IPS DF 4.7 (cell line): ENCODE results near the gene CHRNA1.
A peak's percentile ranks its signal among the peaks of the same experiment; 100 is the strongest.

Experiments
- DNase-seq: peaks from one replicate; pipeline ENCODE4 v3.0.0-alpha.2; 2013; ENCODE audit warnings: low spot score; ENCODE audit errors: extremely low read depth

CHRNA1 gene

DNA sequence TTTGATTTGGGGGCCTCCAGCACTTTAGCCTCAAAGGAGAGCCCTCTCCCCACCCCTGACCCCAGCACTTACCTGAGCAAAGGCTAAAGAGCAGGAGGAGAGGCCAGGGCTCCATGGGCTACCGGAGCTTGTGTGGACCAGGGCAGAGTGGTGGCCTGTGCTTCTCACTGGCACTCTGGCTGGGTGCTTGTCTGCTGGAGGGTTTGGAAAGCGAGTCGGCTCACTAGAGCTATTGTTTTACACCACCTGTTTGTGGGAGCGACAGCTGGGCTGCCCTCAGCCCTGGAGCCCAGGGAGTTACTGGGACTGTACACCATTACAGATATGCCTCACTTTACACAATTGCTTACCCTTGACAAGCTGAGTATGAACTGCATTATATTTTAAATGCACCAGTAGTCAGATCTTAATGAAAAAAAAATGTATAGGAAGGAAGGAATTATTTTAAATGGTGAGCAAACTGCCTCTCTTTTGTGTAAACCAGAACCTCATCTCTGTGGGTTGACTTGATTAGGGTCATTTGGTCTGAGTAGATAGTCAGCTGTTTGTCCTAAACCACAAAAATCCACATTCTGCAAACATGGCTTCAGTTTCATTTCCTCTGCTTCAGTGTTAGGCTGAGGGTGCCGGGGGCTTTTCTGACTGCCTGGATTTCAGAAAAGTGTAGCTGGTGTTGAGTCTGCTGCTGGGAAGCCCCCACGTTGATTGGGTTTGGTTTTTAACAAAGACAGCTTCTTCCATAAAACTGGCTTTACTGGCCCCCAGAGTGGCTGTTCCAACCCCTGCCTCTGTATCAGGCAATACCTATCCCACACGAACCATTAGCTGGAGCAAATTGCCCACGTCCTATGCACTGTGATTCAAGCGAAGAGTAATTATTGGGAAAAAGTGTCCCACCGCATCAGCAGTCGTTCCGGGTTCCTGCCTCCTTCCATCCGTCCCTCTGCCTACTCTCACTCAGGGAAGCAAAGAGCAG is at the start of gene CHRNA1:
CHRNA1 (minus strand) TSS at position 193 of the 976 bp plus-strand sequence; CDS start at position 115, 78 bp downstream.
- DNase-seq, result no peak

DNA sequence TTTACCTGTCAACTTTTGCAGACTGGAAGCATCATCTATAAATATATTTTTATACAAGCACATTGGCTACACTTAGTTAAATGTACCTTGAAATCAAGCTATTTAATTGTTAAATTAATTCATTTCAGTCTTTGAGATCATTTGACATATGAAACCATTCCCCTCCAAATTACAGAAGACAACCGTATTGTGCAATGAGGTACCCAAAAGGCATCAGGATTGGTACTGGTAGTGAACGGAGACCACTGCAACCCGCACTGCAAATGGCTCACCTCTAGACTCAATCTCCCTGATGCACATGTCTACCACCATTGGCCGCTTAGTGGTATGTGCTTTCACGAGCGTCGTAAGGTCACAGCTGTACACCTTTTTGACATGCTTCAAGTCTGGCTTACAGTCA is 47.8 kb upstream of the CHRNA1 start:
- no peak for DNase-seq

DNA sequence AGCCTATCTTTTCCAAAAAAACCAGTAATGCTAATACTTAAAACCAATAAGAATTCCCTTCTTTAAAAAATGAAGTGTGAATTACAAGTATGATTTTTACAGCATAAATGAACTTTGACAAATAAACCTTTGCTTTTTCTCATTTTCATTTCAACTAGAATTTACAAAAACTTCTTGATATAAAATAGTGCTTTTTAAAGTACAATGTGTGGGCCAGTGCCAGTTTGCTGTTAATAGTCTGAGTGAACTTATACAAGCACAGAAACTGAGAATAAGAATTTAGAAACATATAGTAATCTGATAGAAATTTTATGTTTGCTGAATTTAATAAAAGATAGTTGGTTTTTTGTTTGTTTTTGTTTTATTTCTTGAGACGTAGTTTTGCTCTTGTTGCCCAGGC is 43.7 kb upstream of the CHRNA1 start:
- DNase-seq, result no peak

DNA sequence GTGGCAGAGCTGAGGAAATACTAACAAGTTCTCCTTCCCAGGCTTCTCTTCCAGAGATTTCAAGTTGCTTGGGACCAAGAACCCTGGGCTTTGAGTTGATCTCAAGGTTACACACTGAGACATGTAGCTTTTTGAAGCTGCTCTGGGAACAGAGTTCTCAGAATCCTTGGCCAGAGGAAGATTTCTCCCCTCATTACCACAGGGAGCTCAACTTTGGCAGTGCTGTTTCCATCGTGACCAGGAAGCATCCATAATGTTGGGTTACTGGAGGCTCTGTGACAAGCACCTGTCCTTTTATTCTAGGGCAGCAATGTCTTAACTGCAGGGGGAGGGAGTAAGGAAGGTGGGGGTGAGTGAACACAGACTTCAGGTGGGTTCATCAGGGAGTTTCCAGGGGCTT is 41.5 kb upstream of the CHRNA1 start:
- no peak for DNase-seq

DNA sequence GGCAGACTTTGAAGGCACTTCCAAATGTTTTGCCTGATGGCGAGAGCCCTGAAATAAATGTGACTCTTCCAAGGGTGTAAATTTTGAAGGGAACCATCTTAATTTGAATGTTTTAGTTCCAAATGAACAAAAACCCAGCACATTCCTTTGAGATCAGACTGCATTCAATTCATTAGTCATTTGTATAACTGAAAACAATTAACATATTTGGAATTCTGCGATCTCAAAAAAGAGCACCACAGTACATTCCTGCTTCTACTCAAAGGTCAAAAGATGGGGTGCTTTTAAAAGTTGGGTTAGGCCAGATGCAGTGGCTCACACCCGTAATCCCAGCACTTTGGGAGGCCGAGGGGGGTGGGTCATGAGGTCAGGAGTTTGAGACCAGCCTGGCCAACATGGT is 38.2 kb upstream of the CHRNA1 start:
- DNase-seq, result no peak

DNA sequence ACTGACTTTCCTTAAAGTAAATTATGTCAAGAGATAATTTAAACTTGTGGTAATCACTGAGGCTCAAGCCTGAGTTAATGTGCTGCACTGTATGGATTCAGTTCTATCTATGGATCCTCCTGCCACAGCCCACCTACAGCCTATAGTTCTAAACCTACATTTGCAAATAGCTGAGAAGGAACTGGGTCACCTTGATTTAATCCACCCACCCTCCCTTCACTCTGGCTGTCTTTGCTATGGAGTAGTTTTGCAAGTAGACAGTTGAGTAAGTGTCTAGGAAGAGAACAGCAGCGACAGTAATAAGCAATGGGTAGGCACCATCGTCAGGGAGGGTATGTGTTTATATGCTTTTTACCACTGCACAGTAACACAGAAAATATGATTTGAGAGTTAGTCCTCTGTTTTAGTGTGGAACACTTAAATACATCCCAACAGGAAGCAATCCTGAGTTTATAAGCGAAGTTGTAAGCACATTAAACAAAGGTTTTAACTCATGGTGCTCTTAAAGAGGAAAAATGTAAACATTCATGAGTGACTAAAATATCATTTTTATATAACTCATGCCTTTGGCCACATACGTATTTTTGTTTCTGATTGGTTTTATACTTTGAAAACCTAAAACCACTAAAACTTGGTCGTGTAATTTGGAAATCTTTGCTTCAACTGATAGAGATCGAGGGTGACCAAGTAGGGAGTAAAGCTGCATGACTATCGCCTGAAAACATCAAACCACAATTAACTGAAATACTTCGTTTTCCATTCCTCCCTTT is 36.3 kb upstream of the CHRNA1 start:
- DNase-seq, result no peak

DNA sequence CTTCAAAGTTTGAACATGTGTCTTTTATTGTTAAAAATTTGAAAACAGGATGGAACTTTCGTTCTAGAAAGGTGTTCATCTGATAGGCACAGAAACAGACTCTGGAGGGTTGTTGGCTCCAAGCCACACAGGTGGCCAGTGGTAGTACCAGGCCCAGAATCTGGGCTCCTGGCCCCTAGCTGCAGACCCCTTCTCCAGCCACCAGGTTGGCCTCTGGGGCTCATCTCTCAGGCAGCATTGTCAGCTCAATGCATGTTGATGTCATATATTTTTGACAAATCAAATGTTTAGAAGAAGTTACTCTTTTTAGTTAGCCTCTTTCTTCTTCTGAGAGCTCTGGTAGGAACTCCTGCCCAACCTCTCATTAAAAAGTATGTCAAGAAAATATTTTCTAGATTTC is 34.5 kb upstream of the CHRNA1 start:
- no peak for DNase-seq

DNA sequence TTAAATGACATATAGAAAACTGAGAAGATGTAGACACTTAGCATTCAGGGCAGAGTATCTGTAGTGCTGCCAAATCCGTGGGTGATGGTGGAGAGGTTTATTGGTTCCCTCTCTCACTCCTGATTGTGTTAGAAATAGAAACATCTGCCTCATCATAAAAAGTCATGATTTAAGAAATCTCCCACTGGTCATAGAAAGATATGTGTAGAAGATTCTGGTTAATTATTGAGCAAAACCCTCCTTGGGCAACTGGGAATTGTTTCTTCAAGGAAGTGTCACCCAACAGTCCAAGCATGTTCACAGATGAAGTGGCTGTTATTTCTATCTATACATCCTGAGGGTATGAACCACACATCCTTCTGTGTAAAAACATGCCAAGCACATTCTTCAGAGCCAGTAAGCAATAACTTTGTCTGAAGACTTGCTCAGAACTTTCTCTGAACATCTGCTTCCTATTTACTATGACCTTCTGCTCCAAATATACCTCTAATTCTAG is 33.6 kb upstream of the CHRNA1 start:
- no peak for DNase-seq

DNA sequence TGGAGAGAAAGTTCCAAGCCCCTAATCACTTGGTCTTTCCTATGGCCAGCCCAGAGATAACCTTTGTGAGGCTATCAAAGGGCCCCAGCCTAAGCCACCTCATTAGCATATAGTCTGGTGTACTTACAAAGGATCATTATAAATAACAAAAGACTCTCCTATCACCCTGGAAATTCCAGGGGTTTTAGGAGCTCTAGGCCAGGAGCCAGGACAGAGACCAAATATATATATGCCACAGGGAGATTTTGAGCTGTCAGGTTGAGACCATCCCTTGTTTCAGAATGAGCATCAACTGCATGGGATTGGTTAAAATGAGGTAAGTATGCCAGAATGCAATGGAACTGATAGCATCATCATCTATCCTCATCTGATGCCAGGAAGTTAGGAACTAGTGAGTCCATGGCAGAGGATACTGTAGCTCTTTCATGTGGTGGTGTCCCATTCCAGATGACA is 32.1 kb upstream of the CHRNA1 start:
- DNase-seq, result no peak

DNA sequence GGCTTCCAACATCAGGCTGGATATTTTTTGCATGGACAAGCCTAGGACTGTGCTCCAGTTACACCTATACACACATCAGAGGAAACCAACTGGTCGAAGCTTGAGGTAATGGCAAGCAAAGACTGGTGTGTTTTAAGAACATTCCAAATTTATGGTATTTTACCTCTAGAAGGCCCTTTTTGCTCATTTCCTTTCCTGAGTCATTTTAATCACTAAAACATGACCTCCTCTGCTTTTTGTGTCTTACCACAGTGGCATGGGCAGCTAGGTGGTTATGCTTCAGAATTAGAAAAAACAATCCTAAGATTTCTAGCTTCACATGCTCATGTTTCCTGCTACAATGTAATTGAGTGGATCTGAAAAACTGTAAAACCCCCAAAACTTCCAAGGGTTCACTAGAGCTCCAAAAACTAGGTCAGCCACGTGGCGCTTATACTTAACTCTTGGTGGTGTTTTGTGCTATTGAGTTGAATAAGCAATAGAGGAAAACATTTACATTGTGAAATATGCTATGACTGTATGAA is 30.6 kb upstream of the CHRNA1 start:
- DNase-seq, result no peak

DNA sequence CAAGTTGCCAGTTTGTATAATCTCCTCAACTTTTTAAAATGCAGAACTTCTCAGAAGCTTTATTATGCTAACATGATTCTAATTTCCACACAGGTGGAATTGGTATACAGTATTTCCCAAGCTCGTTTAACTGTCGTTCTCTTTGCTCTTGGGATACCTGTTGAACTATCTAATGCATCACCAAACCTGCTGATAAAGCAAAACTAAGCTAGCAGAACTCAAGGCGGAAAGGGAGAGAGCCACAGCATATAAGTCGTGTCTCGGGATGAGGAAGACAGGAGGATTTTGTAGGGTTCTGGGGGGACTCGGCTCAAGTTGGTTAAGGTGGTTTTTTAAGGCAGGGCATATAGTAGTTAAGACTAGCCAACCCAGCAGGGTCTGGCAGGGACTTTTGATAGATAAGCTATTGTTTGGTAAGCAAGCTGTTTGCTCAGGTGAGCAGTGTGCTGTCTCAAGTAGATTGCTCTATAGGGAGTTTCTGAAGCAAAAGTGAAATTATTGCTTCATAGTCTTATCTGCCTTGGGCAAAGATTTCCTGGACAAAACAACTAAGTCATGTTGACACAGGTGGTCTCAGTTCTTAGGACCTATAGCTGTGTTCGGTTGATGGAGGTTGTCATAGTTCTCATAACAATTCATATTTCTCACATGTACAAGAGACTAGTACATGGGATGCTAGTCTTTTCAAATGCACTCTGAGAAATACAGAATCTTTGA is 28.2 kb upstream of the CHRNA1 start:
- no peak for DNase-seq

DNA sequence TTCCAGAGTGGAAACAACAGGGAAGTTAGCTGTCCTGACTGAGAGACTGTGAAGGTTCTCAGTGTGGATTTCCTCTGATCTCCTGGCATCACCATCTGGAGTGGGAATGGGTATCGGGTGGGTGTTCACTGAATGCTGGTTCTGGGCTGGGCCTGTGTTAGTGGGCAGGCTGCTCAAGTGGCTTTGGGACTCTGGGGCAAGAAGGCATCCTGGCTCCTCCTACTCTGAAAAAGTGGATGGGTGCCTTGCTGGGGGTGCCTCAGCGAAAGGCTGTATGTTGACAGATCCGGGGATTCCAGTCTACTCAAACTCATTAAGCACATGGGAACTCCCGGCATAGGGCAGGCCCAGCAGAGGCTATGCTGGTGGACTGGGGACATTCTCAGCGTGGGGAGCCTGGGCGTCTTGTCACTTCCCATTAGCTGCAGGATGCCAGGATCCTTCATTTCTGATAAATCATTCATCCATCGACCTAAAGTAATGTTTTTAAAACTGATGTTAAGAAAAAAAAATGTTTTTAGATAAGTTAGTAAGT is 27.5 kb upstream of the CHRNA1 start:
- DNase-seq, result no peak

DNA sequence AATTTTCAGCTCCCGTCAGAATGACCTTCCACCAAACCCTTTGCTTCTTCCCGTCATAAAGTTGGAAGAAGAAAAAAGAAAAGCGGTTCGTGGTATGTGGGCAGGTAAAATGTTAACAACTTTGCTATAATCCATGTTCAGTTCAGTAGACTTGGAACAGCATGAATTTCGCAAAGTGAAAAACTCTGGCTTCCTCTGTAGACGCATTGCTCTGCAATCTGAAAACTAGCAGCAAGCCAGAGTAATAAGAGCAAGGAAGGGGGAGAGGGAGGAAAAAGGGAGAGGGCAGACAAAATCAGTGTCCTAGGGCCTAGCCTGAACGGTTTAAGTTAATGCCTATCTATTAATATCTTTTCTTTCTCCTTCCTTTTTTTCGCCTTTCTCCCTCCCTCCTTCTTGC is 26.7 kb upstream of the CHRNA1 start:
- DNase-seq, result no peak

DNA sequence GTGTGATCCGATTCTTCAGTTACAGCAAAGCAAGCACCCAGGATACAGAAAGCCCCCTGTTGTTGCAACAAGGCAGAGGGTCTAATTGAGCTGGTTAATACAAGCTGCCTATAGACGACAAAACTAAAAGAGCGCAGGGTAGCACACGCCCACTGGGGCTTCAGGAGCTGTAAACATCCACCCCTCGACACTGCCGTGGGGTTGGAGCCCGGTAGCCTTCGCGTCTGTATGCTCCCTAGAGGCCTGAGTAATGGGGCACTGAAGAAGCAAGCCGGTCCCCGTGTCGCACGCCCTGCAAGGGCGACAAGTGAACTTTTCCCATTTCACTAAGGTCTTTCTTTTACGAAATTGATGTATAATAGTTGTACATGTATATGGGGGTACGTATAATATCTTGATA is 24.7 kb upstream of the CHRNA1 start:
- DNase-seq, result no peak

DNA sequence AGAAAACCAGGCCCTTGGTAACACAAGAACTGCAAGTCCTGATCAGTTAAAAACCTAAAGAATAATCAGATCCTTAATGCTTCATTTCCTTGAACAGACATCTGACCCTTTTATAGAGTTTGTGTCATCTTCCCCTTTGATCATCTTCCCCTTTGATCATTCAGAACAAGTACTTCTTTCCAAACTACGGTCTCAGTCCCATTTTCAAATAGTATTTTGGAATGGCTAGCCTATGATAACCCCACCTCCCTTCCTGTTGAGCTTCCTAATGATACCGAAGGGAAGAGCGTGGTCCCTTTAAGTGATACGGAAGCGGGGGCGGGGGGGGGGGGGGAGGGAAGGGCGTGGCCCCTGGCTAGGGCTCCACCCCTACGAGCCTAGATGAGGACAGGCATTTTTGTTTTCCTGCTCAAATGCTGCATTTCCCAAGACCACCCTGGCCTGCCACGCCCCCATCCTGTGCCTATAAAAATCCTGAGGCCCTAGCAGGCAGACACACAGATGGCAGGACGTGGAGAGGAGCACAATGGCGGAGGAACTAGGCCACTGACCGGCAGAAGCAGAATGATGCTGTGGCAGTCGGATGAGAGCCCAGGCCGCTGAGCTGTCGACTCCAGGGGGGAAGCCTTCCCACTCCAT is 24.1 kb upstream of the CHRNA1 start:
- DNase-seq, result no peak

DNA sequence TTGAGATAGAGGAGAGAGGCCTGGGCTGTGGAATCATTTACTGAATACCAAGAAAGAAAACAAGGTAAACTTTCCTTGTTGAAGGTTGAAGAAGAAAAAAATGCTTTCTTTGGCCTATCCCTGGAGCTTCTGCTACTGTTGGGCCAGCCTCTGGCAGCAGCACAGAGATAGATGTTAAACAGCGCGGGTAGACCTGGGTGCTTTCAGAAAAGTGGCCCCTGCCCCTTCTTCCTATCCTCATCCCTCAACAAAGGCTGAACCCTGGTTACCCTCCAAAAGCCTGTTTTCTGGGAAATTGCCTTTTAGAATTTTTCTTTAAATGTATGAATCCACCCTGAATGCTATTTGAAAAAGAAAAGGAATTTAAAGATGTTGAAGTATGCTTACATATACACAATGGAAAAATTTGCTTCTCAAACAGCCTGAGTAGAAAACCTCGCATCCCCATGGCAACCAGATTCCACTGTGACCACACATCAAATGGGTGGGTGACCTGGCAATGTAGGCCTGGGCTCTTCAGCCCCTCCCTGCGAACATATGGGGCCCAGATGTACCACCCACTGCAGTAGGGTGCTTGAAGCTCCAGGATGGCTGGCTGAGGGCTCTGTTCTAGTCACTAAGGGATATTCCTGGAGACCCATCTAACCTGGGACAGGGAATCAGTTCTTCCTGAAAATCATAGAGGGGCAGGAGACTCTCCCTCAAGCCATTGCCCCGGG is 23.4 kb upstream of the CHRNA1 start:
- DNase-seq, result peak; percentile 94

DNA sequence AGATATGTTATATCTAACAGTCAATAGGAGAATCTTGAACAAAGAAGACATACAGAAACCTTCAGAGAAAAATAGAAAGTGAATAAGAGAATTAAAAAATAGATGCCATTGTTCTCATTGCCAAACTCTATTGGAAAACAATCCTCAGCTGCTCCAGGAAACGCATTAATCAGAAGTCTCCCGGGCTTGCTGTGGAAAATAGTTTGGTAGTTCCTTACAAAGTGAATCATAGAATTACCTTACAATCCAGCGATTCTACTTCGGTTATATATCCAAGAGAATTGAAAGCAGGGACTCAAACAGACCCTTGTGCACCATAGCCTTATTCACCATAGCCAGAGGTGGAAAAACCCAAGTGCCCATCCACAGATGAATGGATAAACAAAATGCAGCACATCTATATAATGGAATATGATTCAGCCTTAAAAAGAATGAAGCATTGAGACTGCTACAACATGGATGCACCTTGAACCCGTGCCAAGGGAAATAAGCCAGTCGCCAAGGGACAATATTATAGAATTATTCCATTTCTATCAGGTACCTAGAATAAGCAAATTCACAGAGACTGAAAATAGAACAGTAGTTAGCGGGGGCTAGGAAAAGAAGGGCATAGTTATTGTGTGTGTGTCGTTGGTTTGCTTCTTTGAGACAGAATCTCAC is 21.9 kb upstream of the CHRNA1 start:
- DNase-seq, result no peak

DNA sequence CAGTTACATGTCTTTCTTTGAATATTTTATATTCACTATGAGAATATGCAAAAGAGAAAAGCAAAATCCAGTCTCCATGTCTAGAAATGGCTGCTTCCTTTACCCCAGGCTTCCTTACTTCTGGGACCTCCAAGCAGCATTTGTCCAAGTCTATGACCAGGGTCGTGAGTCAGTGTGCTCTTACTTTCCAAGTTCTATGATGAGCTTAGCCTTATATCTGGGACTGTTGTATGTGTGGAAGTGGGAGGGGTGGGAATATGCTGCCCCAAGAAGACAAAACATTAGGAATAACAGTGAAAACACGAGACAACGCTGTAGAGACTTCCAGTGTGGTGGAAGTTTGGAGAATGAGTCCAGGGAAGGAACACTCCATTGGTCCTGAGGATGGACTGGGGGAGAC is 21.2 kb upstream of the CHRNA1 start:
- DNase-seq, result no peak

DNA sequence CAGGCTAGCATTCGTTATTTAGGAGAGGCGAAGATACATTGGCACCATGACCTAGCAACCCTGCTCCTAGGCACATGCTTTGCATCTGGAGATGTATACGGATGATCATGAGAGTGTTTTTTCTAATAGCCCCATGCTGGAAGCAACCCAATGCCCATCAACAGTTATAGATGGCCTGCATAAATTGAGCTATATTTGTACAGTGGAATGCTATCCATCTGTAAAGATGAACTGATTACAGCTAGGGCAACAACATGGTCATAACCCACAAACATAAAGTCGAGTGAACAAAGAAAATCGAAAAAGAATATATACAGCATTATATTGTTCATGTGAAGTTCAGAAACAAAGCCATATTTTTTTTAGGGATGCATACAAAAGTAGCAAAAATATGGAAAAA is 20.6 kb upstream of the CHRNA1 start:
- DNase-seq, result no peak
